ENCODE results near the gene OSBPL7. TPM values are rescaled to one million over a fixed set of nuclear protein-coding genes. Genes with fewer than 3 reads are reported as not detected.

The OSBPL7 gene
- total and polyA plus RNA-seq, 7 donors = 2.9 to 40.8 (median 7.8) TPM

- no peak for DNase-seq
- Histone ChIP-seq H3K27me3 (peaks cover 7 to 74% (median 30%) of the 10 kb centered on the region in 3 donors), H3K4me1 (peaks cover 0 to 6% (median 2%) of the 10 kb centered on the region in 4 donors), H3K27ac (no peak overlapping the region), H3K4me3 (no peak overlapping the region), H3K9me3 (no peaks in the 10 kb centered on the region), H3K36me3 (no peaks in the 10 kb centered on the region)
- WGBS, 2 donors = 91 to 93% methylated on average over 11 of the region's 11 CpGs
- TF ChIP-seq POLR2AphosphoS5 (IDR thresholded peaks at IDR 0.05) = no peak
- TF ChIP-seq, protein P1, sequence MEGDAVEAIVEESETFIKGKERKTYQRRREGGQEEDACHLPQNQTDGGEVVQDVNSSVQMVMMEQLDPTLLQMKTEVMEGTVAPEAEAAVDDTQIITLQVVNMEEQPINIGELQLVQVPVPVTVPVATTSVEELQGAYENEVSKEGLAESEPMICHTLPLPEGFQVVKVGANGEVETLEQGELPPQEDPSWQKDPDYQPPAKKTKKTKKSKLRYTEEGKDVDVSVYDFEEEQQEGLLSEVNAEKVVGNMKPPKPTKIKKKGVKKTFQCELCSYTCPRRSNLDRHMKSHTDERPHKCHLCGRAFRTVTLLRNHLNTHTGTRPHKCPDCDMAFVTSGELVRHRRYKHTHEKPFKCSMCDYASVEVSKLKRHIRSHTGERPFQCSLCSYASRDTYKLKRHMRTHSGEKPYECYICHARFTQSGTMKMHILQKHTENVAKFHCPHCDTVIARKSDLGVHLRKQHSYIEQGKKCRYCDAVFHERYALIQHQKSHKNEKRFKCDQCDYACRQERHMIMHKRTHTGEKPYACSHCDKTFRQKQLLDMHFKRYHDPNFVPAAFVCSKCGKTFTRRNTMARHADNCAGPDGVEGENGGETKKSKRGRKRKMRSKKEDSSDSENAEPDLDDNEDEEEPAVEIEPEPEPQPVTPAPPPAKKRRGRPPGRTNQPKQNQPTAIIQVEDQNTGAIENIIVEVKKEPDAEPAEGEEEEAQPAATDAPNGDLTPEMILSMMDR (IDR thresholded peaks at IDR 0.05) = no peak
- TF ChIP-seq POLR2A (IDR thresholded peaks at IDR 0.05) = no peak
- TF ChIP-seq EP300 (IDR thresholded peaks at IDR 0.05) = no peak
- intact Hi-C loops (cut with DNase I) = no loop called here
Measured at GRCh38 chr17:47867813-47868533, 46.4 kb upstream of the OSBPL7 start.

DNA sequence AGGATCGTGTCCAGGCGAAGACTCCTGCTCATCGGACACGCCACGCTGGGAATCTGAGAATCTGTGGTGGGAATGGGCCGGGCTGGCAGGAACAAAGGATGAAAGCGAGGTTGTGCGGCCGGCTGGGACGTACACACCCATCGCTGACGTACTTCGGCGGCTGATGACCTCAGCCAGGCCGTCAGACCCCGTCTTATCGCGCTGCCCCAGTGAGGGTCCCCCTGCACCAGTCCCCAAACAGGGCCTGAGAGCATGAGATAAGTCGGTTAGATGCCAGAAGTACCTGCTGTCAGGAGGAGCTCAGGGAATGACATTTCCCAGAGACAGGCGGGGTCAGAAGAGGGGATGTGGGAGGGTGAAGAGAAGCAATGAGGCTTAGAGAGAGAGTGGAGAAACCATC, 45.3 kb upstream of the OSBPL7 start:
- no peaks in the 10 kb centered on the region for H3K4me1 ChIP-seq
- H3K36me3 ChIP-seq = no peaks in the 10 kb centered on the region
- intact Hi-C loops (cut with DNase I) = no loop called here
- 80 to 89% methylated on average over 20 of the region's 20 CpGs for WGBS, 2 donors
- TF ChIP-seq POLR2A (IDR thresholded peaks at IDR 0.05) = no peak
- DNase-seq = no peak
- H3K27ac ChIP-seq = no peak overlapping the region
- peaks cover 0 to 64% (median 19%) of the 10 kb centered on the region in 3 donors for H3K27me3 ChIP-seq
- no peak overlapping the region for H3K4me3 ChIP-seq
- H3K9me3 ChIP-seq = no peaks in the 10 kb centered on the region

- Histone ChIP-seq H3K4me1 (no peaks in the 10 kb centered on the region), H3K27me3 (peaks cover 0 to 54% (median 18%) of the 10 kb centered on the region in 3 donors), H3K36me3 (no peaks in the 10 kb centered on the region), H3K4me3 (no peak overlapping the region), H3K27ac (no peak overlapping the region), H3K9me3 (no peaks in the 10 kb centered on the region)
- WGBS, 2 donors = 7 to 32% methylated on average over 7 of the region's 7 CpGs
- intact Hi-C loops (cut with DNase I) = no loop called here
- no peak for DNase-seq
- TF ChIP-seq, protein P1 (IDR thresholded peaks at IDR 0.05) = no peak
- TF ChIP-seq POLR2A (IDR thresholded peaks at IDR 0.05) = no peak
- TF ChIP-seq POLR2AphosphoS5 (IDR thresholded peaks at IDR 0.05) = no peak
- TF ChIP-seq EP300 (IDR thresholded peaks at IDR 0.05) = no peak
Measured at GRCh38 chr17:47864791-47865216, 43.2 kb upstream of the OSBPL7 start.

- H3K4me3 ChIP-seq = no peak overlapping the region
- no peaks in the 10 kb centered on the region for H3K36me3 ChIP-seq
- no peak overlapping the region for H3K27ac ChIP-seq
- peaks cover 0 to 49% (median 24%) of the 10 kb centered on the region in 3 donors for H3K27me3 ChIP-seq
- H3K4me1 ChIP-seq = no peaks in the 10 kb centered on the region
- H3K9me3 ChIP-seq = no peaks in the 10 kb centered on the region
- intact Hi-C loops (cut with DNase I) = no loop called here
- 48 to 75% methylated on average over 7 of the region's 7 CpGs for WGBS, 2 donors
- no peak for TF ChIP-seq POLR2A (IDR thresholded peaks at IDR 0.05)
- TF ChIP-seq EP300 (IDR thresholded peaks at IDR 0.05) = no peak
- TF ChIP-seq, protein P1 (IDR thresholded peaks at IDR 0.05) = no peak
- TF ChIP-seq POLR2AphosphoS5 (IDR thresholded peaks at IDR 0.05) = no peak
- no peak for DNase-seq
Measured at GRCh38 chr17:47862621-47863440, 41.2 kb upstream of the OSBPL7 start.

GRCh38 chr17:47860386-47860785, 38.8 kb upstream of the OSBPL7 start:
- Histone ChIP-seq H3K36me3 (no peaks in the 10 kb centered on the region), H3K4me3 (no peak overlapping the region), H3K27me3 (peaks cover 5 to 59% (median 43%) of the 10 kb centered on the region in 3 donors), H3K9me3 (no peaks in the 10 kb centered on the region), H3K4me1 (no peaks in the 10 kb centered on the region), H3K27ac (no peak overlapping the region)
- DNase-seq = no peak
- TF ChIP-seq, protein P1 (IDR thresholded peaks at IDR 0.05) = no peak
- TF ChIP-seq POLR2AphosphoS5 (IDR thresholded peaks at IDR 0.05) = no peak
- TF ChIP-seq POLR2A (IDR thresholded peaks at IDR 0.05) = no peak
- no peak for TF ChIP-seq EP300 (IDR thresholded peaks at IDR 0.05)
- intact Hi-C loops (cut with DNase I) = no loop called here
- 92% methylated on average over 5 of the region's 5 CpGs for WGBS, 2 donors

Measured in sigmoid colon (tissue), 7 donors.